Breast epithelium (tissue), 4 donors: ENCODE data around the gene NACAD. TPM values are rescaled to one million over a fixed set of nuclear protein-coding genes. Genes with fewer than 3 reads are reported as not detected.

ENCODE experiments used
- DNase-seq, 2 donors: peaks; one replicate each; pipeline ENCODE4 v3.0.0-alpha.2; 2019; ENCODE audit warnings: low spot score in 2 of 2
- H3K27ac ChIP-seq, 2 donors: fragments of 200-600 bp; sonication (generic) in 1 of 2; one replicate each; pipeline ENCODE4 v1.5.1; 2016 to 2019; ENCODE audit warnings: mild to moderate bottlenecking in 1 of 2
- H3K27me3 ChIP-seq, 2 donors: fragments of 200-600 bp; sonication (generic) in 1 of 2; one replicate each; pipeline versions ENCODE4 v1.5.1 to v1.6.0; 2017 to 2019; ENCODE audit warnings: control low read depth in 1 of 2, mild to moderate bottlenecking in 1 of 2
- H3K36me3 ChIP-seq: fragments of 200-600 bp; one replicate; pipeline ENCODE4 v1.5.1; 2019
- H3K4me1 ChIP-seq, 2 donors: fragments of 200-600 bp; sonication (generic); one replicate each; pipeline ENCODE4 v1.5.1; 2016 to 2019; ENCODE audit warnings: control low read depth in 1 of 2
- H3K4me3 ChIP-seq, 3 donors: fragments of 200-600 bp; sonication (generic); 1 replicate in 2 of 3; 2 replicates in 1 of 3; pipeline ENCODE4 v1.5.1; 2016 to 2019; ENCODE audit warnings: mild to moderate bottlenecking in 3 of 3, moderate library complexity in 2 of 3
- H3K9me3 ChIP-seq, 2 donors: fragments of 200-600 bp; sonication (generic) in 1 of 2; one replicate each; pipeline ENCODE4 v1.5.1; 2016 to 2019; ENCODE audit warnings: control low read depth in 1 of 2
- CTCF ChIP-seq, 3 donors: fragments of 450-650 bp; IDR thresholded peaks; one replicate each; pipeline ENCODE4 v1.5.1; 2016 to 2017; ENCODE audit warnings: antibody characterized with exemption in 3 of 3, mild to moderate bottlenecking in 3 of 3, moderate library complexity in 3 of 3
- POLR2A ChIP-seq: fragments of 450-650 bp; IDR thresholded peaks from one replicate; pipeline ENCODE4 v1.6.1; 2016; ENCODE audit warnings: antibody characterized with exemption, mild to moderate bottlenecking, moderate library complexity
- POLR2AphosphoS5 ChIP-seq, 3 donors: sonication (generic); formaldehyde crosslinking; IDR thresholded peaks; one replicate each; pipeline ENCODE4 v1.6.1; 2017; ENCODE audit warnings: antibody characterized with exemption in 3 of 3
- intact Hi-C: fragments of 100-400 bp; cut with DNase I; formaldehyde crosslinking; loops from one replicate; pipeline ENCODE4 v1.15.1; 2023; ENCODE audit warnings: low total_unique reads
- total RNA-seq, 3 donors: library from RNA; depleted of rRNA; stranded (reverse); fragments of >200 nt; gene quantifications; one replicate each; pipeline ENCODE4 v1.1.0, GENCODE V29; 2016

The NACAD gene
- total RNA-seq, 3 donors from 2014 or later: 1.2 to 7.5 (median 3.2) TPM

GRCh38 chr7:45065031-45065995, 23.5 kb downstream of the NACAD start:
- no peak overlapping the region for H3K4me3 ChIP-seq
- H3K9me3 ChIP-seq: no peaks in the 10 kb centered on the region
- H3K27me3 ChIP-seq: no peaks in the 10 kb centered on the region
- no peak overlapping the region for H3K27ac ChIP-seq
- peak in 1 of 2 donors; percentile 22 for DNase-seq
- intact Hi-C loops: no loop called here
- H3K36me3 ChIP-seq: no peaks in the 10 kb centered on the region
- no peaks in the 10 kb centered on the region for H3K4me1 ChIP-seq
- TF ChIP-seq POLR2AphosphoS5 (IDR thresholded peaks at IDR 0.05) (no peak), CTCF (IDR thresholded peaks at IDR 0.05) (no peak), POLR2A (no peak)

GRCh38 chr7:45064047-45064725, 24.6 kb downstream of the NACAD start:
- no peaks in the 10 kb centered on the region for H3K36me3 ChIP-seq
- intact Hi-C loops: no loop called here
- DNase-seq: peak in 1 of 2 donors; percentile 41

GRCh38 chr7:45061806-45062425, 26.9 kb downstream of the NACAD start:
- H3K4me3 ChIP-seq: no peak overlapping the region
- peak in 1 of 2 donors; percentile 3 for DNase-seq

More at GRCh38 chr7:45064047-45064725, 24.6 kb downstream of the NACAD start:
- TF ChIP-seq POLR2AphosphoS5 (IDR thresholded peaks at IDR 0.05): no peak
- no peak for TF ChIP-seq CTCF (IDR thresholded peaks at IDR 0.05)
- no peak for TF ChIP-seq POLR2A
- Histone ChIP-seq H3K4me3 (no peak overlapping the region), H3K4me1 (no peaks in the 10 kb centered on the region), H3K27me3 (no peaks in the 10 kb centered on the region), H3K9me3 (no peaks in the 10 kb centered on the region), H3K27ac (no peak overlapping the region)

GRCh38 chr7:45061352-45061751, 27.4 kb downstream of the NACAD start:
- no peak overlapping the region for H3K4me3 ChIP-seq
- H3K9me3 ChIP-seq: no peaks in the 10 kb centered on the region
- H3K27ac ChIP-seq: no peak overlapping the region
- DNase-seq: peak in 1 of 2 donors; percentile 30
- TF ChIP-seq CTCF (IDR thresholded peaks at IDR 0.05) (no peak), POLR2AphosphoS5 (IDR thresholded peaks at IDR 0.05) (no peak), POLR2A (no peak)
- no peaks in the 10 kb centered on the region for H3K27me3 ChIP-seq
- intact Hi-C loops: no loop called here
- no peaks in the 10 kb centered on the region for H3K4me1 ChIP-seq
- no peaks in the 10 kb centered on the region for H3K36me3 ChIP-seq

More at GRCh38 chr7:45061806-45062425, 26.9 kb downstream of the NACAD start:
- intact Hi-C loops: no loop called here
- no peaks in the 10 kb centered on the region for H3K4me1 ChIP-seq
- H3K27ac ChIP-seq: no peak overlapping the region
- no peaks in the 10 kb centered on the region for H3K27me3 ChIP-seq
- no peaks in the 10 kb centered on the region for H3K9me3 ChIP-seq
- TF ChIP-seq POLR2A: no peak
- no peak for TF ChIP-seq CTCF (IDR thresholded peaks at IDR 0.05)
- no peak for TF ChIP-seq POLR2AphosphoS5 (IDR thresholded peaks at IDR 0.05)
- no peaks in the 10 kb centered on the region for H3K36me3 ChIP-seq
